GM19395 (cell line): ENCODE measurements around the gene GRAP.
A peak's percentile ranks its signal among the peaks of the same experiment; 100 is the strongest.
"Not testable (repeated sequence)": the region's sequence is repeated elsewhere in the genome, so short reads cannot be mapped to it uniquely, and the experiment has no call there.

Source experiments
- ATAC-seq: cut with Tn5 transposase; IDR thresholded peaks from one replicate; pipeline ENCODE4 v1.9.1; 2021; ENCODE audit warnings: mild to moderate bottlenecking, moderate library complexity; ENCODE audit not compliant: unreplicated experiment

The GRAP gene

DNA sequence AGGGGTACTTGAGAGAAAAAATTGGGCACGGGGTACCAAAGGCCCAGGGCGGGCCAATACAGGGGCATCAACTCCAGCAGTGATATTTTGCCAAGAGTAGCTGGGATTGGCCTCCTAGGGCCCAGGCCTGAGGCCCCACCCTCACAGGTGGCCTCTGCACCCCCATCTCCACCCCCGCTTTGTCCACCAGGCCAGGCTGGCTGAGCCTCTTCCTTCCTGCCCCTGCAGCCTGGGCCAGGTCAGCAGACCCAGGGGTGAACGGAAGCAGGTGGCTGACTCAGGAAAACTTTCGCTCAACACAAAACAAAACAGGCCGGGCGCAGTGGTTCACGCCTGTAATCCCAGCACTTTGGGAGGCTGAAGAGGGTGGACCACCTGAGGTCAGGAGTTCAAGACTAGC, 3.7 kb downstream of the GRAP start:
- not testable (repeated sequence) for ATAC-seq

DNA sequence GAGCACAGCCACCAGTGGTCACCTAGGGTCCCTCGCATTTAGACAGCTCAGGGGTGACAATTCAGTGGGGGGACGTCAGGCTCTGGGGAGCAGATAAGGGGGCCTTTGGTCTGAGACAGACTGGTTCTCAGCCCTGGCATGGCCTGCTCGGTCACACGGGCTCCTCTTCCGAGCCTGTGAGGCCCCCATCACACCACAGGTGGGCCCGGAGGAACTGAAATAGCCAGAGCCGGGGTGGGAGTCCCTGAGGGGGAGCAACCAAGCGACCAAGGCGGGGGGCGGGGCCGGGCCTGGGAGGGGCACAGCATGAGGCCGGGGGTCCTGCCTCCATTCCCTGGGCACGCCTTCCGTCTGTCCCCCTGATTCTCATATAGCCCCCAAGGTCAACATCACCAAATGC, 4.4 kb downstream of the GRAP start:
- ATAC-seq, result not testable (repeated sequence)

DNA sequence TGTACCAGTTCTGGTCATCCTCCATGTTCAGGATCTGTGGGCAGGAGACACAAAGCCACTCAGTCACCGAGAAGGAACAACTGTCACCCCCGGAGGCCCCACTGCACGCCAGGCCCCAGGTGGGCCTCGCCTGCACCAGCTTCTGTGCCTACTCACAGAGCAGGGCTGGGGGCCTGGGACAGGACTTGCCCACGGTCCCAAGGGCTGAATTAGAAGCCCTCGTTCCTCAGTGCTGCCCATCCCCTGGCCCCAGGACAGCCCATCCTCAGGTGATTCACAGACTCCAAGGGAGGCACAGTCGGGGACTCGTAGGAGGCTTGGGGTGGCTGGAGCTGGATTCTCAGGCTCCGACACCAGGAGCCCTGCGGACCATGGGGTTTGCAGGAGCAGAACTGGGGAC, 4.9 kb downstream of the GRAP start:
- ATAC-seq, result not testable (repeated sequence)

DNA sequence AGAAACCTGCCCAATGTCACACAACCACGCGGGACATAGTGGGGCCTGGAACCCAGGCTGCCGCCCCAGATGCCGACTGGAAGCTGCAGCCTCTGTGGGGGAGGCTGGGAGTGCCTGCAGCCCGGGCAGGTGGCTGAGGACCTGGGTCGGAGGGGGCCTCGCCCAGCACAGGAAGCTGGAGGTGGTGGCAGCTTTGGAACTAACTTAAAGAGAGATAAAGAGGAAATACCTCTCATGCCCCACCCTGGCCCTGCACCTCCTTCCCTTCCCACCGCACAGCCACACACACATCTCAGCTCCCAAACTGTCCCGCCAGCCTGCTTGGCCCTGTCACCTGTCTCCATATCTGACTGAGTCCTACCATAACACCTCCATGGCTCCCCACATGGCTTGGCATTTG, 6.4 kb downstream of the GRAP start:
- not testable (repeated sequence) for ATAC-seq

DNA sequence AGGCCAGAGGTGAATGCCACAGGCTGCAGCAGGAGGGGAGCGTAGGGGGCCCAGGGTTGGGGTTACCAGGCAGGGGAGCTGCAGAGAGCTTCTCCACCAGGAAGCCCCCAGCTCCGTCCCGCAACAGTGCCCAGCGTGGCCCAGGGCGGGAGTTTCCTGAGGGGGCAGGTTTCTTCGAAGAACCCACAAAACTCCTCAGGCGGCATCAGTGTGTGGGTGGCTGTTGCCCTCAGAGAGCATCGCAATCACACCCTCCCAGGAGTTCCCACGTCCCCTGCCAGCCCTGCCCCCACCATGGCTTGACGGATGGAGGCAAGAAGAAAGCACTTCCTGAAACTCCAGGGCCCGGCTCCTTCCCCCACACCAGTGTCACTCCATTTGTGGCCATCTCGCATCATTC, 8.0 kb downstream of the GRAP start:
- ATAC-seq, result not testable (repeated sequence)

DNA sequence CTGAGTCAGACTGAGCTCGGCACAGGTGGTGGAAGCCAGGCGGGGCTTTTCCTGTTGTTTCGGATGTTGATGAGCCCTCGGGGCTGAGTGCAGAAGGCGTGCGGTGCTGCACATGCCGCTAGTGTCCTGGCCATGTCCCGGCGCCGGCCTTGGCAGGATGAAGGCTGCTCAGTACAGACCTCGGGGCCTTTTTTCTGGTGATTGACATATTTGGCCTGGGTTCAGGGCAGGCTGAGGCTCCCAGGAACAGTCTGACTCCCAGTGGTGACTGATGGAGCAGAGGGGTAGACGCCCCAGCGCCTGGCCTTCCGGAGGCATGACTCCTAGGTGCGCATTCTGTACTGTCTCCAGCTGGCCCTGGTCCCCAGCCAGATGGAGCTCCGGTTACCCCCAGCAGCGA, 8.8 kb downstream of the GRAP start:
- ATAC-seq, result not testable (repeated sequence)

DNA sequence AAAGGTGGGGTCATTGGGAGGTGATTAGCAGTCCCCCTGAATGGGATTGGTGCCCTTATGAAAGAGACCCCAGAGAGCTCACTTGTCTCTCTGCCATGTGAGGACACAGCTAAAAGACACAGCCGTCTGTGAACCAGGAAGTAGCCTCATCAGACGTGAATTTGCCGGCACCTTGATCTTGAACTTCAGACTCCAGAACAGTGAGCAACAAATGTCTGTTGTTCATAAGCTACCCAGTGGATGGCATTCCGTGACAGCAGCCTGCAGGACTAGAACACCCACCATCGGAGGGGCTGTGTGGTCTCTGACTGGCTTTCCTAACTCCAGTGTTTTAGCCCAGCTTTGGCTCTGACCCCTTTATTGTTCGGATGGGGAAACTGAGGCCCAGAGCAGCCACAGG, 9.2 kb downstream of the GRAP start:
- ATAC-seq, result not testable (repeated sequence)

DNA sequence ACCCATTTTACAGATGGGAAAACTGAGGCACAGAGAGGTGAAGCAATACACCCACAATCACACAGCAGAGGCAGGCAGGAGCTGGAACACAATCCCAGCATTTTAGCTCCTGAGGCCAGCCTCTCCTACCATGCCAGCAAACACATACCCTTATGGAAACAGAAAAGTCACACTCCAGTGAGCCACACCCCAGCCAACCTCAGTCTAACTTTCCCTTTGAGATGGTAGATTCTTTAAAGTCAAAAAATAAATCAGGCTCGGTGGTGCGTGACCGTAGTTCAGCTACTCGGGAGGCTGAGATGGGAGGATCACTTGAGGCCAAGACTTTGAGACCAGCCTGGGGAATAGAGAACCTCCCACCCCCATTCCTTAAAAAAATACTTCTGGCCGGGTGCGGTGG, 10.6 kb downstream of the GRAP start:
- ATAC-seq, result peak; percentile 44

DNA sequence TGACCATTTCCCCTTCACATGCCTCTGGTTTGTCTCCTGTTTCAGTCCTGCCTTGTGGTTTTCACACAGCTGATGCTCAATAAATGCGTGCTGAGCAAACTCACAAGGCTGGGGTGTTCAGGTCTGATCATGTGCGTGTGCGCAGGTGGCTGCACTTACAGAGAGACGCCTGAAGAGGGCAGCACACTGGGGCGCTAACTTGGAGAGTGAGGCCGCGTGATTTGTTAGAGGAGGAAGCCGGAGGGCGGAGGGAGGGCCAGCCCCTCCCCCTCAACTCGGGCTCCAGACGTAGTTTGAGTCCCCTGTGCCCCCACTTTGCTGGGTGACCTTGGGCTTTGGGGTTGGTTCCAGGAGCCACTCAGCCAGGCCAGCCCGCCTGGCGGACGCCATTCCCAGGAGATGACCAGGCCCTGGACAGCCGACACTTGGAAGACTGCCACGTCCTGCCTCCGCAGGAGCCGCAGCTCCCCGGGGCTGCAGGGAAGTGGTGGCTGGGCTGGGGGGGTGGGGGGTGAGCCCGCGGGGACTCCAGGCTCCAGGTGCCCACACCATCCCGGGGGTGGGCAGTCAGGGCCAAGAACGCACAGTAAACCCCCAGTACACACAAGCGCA, 14.3 kb downstream of the GRAP start:
- peak; percentile 50 for ATAC-seq

DNA sequence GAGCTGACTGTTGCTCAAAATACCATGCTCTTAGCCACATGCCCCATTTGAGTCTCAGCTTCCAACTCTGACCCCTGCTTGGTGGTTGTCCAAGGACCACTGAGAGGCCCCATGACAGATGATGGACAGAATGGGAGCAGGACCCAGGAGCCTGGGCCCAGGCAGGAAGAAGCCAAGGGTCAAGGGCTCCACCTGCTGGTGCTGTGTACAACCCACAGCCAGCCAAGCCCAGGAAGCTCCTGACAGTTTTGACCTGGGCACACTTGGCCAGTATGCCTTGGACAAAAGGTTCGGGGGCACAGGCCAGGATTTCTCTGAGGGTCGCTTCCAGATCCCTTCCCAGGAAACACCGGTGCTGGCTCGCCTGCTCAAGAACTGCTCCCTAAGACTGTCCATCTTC, 15.0 kb downstream of the GRAP start:
- ATAC-seq, result peak; percentile 35

DNA sequence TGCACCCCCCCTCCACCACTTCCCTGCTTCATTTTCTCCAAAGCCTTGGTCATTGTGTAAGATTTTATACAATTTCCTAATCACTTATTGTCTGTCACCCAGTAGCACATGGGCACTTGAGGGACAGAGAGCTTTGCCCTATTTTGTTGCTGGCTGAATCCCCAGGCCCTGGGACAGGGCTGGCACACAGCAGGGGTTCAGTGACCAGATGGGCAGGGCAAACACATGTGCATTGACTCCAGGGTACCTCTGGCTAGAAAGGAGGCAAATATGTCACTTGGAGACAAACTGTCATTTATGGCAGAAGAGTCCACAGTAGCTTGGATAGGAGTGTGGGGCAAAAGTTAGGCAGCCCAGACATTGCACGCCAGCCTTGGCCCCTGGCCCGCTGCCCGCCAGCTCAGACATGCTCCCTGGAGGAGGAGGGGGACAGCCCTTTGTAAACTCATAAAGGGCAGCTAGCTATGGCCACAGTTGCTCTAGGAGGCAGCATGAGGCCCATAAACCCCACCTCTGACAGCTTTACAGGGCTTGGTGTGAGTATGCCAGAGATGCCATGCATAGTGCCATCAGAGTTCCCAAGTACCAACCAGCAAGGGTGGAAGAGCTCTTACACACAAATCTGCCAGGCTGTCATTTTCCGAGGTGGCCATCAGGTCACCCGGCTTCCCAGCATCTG, 15.8 kb downstream of the GRAP start:
- ATAC-seq, result not testable (repeated sequence)

DNA sequence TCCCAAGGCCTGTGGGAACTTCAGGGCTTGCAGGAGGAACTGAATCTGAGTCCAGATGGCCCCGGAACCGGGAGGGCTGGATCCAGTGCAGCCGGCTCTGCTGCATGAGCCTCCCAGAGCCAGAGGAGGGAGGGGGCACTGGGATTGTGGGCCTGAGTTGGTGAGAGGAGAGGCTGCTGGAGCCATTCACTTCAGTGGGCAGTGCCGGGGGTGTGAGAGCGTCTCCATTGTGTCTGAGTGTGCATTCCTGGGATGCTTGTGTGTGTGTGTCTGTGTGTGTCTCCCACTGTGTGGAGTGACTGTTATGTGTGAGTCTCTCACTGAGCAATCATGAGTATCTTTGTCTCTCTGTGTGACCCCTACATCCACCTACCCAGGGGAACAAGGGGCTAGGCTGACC, 17.0 kb downstream of the GRAP start:
- not testable (repeated sequence) for ATAC-seq

DNA sequence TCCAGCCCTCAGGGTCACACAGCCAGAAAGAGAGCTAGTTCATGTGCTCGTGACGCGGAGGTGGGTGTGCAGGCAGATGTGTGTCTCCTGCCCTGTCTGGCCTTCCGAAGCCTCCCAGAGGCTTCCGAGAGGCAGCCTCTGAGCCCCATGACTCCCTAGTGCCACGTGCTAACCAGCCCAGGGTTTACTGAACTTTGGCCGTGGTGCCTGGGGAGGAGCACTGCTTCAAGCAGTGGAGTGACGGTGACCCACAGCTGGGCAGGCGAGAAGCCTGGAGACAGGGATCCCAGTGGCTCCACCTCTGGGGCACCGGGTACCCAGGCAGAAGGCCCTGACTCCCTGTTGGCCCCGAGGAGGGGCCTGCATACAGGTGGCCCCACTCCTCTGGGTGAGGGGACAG, 18.1 kb downstream of the GRAP start:
- not testable (repeated sequence) for ATAC-seq

DNA sequence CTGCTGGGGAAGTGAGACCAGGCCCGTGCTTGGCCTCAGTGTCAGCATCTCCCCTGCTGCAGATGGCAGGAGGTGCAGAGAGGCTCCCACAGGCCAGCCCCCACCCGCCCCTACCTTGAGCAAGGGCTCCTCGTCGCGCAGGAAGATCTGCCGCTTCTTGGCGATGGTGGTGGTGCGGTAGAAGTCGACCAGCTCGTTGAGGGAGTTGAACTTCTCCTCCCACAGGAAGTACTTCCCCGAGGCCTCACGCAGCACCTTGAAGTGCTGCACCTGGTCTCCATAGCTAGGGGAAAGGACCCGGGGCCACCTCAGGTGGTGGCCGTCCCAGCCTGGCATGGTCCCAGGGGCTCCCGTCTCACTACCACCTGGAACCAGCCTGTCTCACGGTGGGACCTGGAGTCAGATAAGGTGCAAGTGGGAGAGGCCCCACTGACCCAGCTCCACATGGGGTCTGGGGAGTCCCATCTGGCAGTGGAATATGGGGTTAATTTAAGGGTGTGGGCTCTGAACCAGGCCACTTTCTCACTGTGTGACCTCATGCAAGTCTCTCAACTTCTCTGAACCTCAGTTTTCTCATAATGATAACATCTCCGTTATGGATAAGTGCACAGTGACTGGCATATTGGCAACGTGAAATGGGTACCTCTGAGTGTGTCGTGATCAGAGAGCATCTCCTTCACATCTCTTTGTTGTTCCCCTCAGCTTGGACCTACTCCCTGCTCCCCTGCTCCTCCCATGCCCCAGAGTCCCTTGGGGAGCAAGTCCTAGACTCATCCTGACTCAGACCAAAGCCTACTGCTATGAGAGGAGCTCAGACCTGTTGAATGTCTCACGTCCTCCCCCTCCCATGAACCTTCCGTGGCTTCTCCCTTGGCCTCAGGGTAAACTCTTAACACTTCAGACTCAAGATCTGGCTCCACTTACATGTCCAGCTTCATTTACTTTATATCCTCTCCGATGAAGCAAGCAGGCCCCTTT, 22.4 kb downstream of the GRAP start:
- no peak for ATAC-seq

DNA sequence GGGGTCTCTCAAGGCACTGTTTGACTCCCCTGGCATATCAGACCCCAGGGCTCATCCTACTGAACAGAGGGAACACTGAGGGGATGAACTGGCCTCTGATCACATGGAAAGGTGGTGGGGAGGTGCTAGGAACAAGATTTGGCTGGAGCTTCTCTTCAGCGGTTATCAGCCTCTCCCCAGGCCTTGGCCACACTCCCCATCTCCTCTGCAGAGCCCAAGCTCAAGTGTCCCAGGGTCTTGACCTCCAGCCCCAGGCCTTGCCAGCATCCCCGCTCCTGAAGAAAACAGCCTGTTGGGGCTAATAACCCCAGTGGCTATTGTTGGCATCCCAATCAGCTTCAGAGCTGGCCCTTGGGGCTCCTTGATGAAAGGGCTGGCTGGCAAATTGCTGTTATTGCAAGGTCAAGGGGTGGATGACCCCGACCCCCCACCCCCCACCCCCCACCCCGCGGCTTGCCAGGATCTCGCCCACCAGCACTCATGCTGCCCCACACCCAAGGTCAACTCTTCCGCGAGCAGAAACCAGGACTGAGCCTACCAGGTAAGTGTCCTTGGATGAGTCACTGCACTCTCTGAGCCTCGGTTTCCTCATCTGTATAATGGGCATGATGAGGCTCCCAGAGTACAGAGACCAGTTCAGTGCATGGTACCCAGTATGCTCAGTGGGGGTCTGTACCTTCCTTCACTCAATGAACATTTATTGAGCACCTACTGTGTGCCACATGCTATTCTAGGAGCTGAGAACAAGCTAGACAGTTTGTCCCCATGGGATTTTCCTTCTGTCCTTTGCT, 23.4 kb downstream of the GRAP start:
- no peak for ATAC-seq

DNA sequence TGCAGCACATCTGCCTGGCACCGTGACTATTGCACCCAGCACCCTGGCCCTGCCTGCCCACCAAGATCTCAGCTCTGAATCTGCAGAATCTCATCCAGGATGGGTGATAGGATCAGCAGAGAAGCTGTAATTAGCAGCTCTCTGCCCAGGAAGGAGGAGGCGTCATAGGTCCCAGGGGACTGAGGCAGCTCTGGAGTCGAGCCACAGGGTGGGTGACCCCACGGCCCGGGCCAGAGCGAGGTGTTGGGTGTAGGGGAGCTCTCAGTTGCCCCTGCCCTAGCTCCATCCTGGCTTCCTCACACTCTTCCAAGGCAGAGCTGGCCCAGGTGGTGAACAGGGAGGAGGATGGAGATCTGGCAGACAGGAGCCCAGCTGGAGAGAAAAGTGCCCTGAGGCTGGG, 24.0 kb downstream of the GRAP start:
- no peak for ATAC-seq

DNA sequence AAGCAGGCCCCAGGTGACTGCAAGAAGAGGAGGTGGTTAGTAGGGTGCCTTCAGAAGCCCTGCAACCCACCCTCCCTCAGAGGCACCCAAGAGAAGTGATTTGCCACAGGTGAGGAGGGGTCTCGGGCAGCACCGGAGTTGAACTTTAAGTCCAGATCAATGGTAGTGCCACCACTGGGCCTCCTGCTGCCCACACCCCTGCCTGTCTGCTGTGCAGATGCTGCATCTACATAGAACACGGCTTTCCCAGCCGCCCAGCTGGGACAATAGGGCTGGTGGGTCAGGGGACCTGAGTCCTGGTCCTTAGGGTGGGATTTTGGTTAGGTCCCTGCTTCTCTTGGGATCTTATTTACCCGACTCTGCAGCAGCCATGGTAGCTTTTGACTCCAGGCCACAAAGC, 24.6 kb downstream of the GRAP start:
- ATAC-seq, result no peak

DNA sequence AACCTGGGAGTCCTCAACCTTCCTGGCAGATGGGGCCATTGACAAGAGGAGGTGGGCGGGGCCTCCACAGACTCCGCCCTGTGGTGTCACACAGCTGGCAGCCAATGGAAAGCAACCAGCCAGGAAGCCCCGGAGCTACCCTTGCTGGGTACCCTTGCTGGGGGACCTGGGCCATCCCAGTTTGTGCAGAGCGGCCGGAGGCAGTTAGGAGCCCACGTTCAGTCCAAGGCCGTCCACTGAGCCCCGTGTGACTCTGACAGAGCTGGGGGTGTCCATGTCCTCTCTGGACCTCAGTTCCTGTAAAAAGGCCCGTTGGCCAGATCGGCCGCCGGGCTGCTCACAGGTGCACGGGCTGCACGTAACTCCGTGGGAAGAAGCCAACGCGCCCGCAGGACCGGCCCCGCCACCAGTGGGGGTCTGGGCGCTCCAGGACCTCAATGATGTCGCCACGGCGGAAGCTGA, 25.1 kb downstream of the GRAP start:
- no peak for ATAC-seq

DNA sequence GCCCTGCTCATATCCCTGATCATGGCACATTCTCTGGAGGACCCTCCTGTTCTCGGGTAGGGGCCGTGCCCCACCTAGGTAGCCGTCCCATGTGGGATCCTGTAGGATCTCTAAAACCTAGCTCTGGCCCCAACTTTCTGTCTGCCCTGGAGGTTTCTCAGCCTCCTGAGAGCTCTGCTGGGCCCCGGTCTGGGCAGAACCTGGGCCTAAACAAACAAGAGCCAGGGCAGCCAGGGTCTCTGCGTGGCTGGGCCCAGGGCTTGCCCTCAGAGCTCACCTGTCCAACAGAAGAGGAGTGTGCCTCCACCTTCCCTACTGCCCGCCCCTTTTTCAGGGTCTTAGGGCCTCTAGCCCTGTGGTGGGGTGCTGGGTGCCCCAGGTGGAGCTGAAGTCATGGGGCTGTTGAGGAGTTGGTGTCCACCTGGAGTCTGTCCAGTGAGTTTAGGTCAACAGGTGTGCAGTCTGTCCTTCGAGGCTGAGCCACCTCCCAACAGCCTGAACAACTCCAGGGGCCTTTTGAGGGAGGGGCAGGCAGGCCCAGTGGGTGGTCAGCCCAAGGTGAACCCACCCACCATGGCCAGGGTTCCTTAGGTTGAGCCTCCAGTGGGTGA, 25.6 kb downstream of the GRAP start:
- ATAC-seq, result not testable (repeated sequence)

DNA sequence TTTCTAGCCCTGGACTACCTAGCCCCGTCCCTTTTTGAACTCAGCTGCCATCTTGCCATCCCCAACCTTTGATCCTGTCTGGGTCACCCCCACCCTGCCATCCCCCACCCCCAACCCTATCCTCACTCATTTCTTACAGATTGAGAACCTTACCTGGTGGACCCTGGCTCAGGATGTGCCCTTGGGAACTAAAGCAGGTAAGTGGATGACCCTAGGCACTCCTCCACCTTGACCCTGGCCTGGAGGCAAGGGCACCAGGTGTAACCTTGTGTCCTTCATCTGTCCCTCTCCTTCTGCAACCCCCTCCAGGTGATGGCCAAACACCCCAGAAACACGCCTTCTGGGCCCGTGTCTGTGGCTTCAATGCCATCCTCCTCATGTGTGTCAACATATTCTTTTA, 26.7 kb downstream of the GRAP start:
- ATAC-seq, result no peak
